Endothelial cell of umbilical vein (primary cell): ENCODE data around the gene MYCL.

ENCODE experiments used
- CTCF ChIP-seq, 2 donors: IDR thresholded peaks; 1 replicate in 1 of 2; 2 replicates in 1 of 2; pipeline ENCODE4 v1.5.1; 2011; ENCODE audit warnings: low read length in 2 of 2, mild to moderate bottlenecking in 2 of 2, moderate library complexity in 2 of 2, control low read depth in 1 of 2, inconsistent platforms in 1 of 2, low read depth in 1 of 2; ENCODE audit not compliant: insufficient read depth in 1 of 2; ENCODE audit errors: extremely low read depth in 1 of 2
- EZH2 ChIP-seq: IDR thresholded peaks from 2 replicates; pipeline ENCODE4 v1.6.1; 2012; ENCODE audit warnings: borderline replicate concordance, low read depth, mild to moderate bottlenecking, moderate library complexity, low read length, inconsistent platforms; ENCODE audit not compliant: severe bottlenecking
- FOS ChIP-seq: IDR thresholded peaks from 2 replicates; pipeline ENCODE4 v1.6.1; 2011; ENCODE audit warnings: mild to moderate bottlenecking, low read length, moderate library complexity, borderline replicate concordance; ENCODE audit not compliant: insufficient read depth
- JUN ChIP-seq: IDR thresholded peaks from 2 replicates; pipeline ENCODE4 v1.6.1; 2011; ENCODE audit warnings: borderline replicate concordance, low read depth; ENCODE audit not compliant: insufficient read length, insufficient read depth
- MAX ChIP-seq: IDR thresholded peaks from 2 replicates; pipeline ENCODE4 v1.6.1; 2011; ENCODE audit not compliant: insufficient read depth, insufficient read length
- MYC ChIP-seq: IDR thresholded peaks from one replicate; pipeline ENCODE4 v1.6.1; 2011; ENCODE audit warnings: mild to moderate bottlenecking, low read depth, low read length
- POLR2A ChIP-seq: IDR thresholded peaks from 2 replicates; pipeline ENCODE4 v1.6.1; 2012; ENCODE audit warnings: low read depth, mild to moderate bottlenecking, control low read depth, low read length
- POLR2AphosphoS5 ChIP-seq: IDR thresholded peaks from 2 replicates; pipeline ENCODE4 v1.6.1; 2012; ENCODE audit warnings: low read depth, mild to moderate bottlenecking, control low read depth, low read length, moderate library complexity; ENCODE audit not compliant: insufficient read depth

GRCh38 chr1:39863177-39863576 is 38.5 kb downstream of the MYCL start:
- TF ChIP-seq CTCF (IDR thresholded peaks at IDR 0.05; ENCODE audit: extremely low read depth in 1 of 2, insufficient read depth in 1 of 2, low read depth in 1 of 2, low read length in 2 of 2) (no peak), POLR2A (no peak), EZH2 (no peak), MYC (no peak), JUN (no peak), MAX (no peak), POLR2AphosphoS5 (no peak), FOS (no peak)
